GM23338 (cell line): ENCODE results near the gene PARD3. TPM values are rescaled to one million over a fixed set of nuclear protein-coding genes. Genes with fewer than 3 reads are reported as not detected.

Experiments
- ATAC-seq: fragments of 200-7000 bp; cut with Tn5 transposase; 3 replicates; pipeline ENCODE4 v1.9.1; 2020
- DNase-seq: peaks from one replicate; pipeline ENCODE4 v3.0.0-alpha.2; 2015; ENCODE audit warnings: low spot score
- H2AFZ ChIP-seq: fragments of 200-600 bp; sonication (generic); 2 replicates; pipeline ENCODE4 v1.8.0; 2016; ENCODE audit warnings: antibody characterized with exemption, mild to moderate bottlenecking, moderate library complexity
- H3F3A ChIP-seq: fragments of 200-600 bp; sonication (generic); replicated peaks from 2 replicates; pipeline ENCODE4 v1.8.0; 2017; ENCODE audit warnings: antibody characterized with exemption, mixed run types, low read depth
- H3K27ac ChIP-seq: fragments of 200-600 bp; sonication (generic); 2 replicates; pipeline ENCODE4 v1.6.1; 2016; ENCODE audit warnings: low read depth
- H3K27me3 ChIP-seq: fragments of 200-600 bp; sonication (generic); 2 replicates; pipeline ENCODE4 v1.8.0; 2016; ENCODE audit warnings: mild to moderate bottlenecking, mixed run types, moderate library complexity; ENCODE audit not compliant: insufficient read depth
- H3K36me3 ChIP-seq: fragments of 200-600 bp; sonication (generic); 2 replicates; pipeline ENCODE4 v1.8.0; 2016; ENCODE audit warnings: mild to moderate bottlenecking; ENCODE audit not compliant: insufficient read depth
- H3K4me1 ChIP-seq: fragments of 200-600 bp; sonication (generic); 2 replicates; pipeline ENCODE4 v1.8.0; 2016; ENCODE audit warnings: mild to moderate bottlenecking, moderate library complexity; ENCODE audit not compliant: insufficient read depth
- H3K4me2 ChIP-seq: fragments of 200-600 bp; sonication (generic); 2 replicates; pipeline ENCODE4 v1.7.1; 2017; ENCODE audit warnings: mixed run types
- H3K4me3 ChIP-seq: fragments of 200-600 bp; sonication (generic); 2 replicates; pipeline ENCODE4 v1.6.1; 2016; ENCODE audit warnings: mixed run types
- H3K79me2 ChIP-seq: fragments of 200-600 bp; sonication (generic); replicated peaks from 2 replicates; pipeline ENCODE4 v1.8.0; 2017; ENCODE audit warnings: mild to moderate bottlenecking; ENCODE audit not compliant: insufficient read depth
- H3K9me2 ChIP-seq: fragments of 200-600 bp; sonication (generic); 2 replicates; pipeline ENCODE4 v1.8.0; 2017; ENCODE audit not compliant: insufficient read depth
- H4K20me1 ChIP-seq: fragments of 200-600 bp; sonication (generic); replicated peaks from 2 replicates; pipeline ENCODE4 v1.8.0; 2017; ENCODE audit warnings: mild to moderate bottlenecking; ENCODE audit not compliant: insufficient read depth
- H3K27ac Mint-ChIP-seq: 2 replicates; pipeline ENCODE4 v1.8.0; 2020; ENCODE audit warnings: inconsistent platforms, mild to moderate bottlenecking, moderate library complexity, mixed read lengths
- H3K27me3 Mint-ChIP-seq: 3 replicates; pipeline ENCODE4 v1.8.0; 2022; ENCODE audit warnings: low read depth, mild to moderate bottlenecking, moderate library complexity, mixed read lengths, inconsistent platforms; ENCODE audit not compliant: insufficient read depth, poor library complexity
- H3K36me3 Mint-ChIP-seq: 3 replicates; pipeline ENCODE4 v1.8.0; 2021; ENCODE audit warnings: low read depth, mild to moderate bottlenecking, inconsistent platforms, moderate library complexity, mixed read lengths
- H3K4me1 Mint-ChIP-seq: 3 replicates; pipeline ENCODE4 v1.8.0; 2020; ENCODE audit warnings: mild to moderate bottlenecking, inconsistent platforms, mixed read lengths
- H3K4me3 Mint-ChIP-seq: 3 replicates; pipeline ENCODE4 v1.8.0; 2021; ENCODE audit warnings: moderate library complexity, mild to moderate bottlenecking, inconsistent platforms, mixed read lengths
- H3K9me3 Mint-ChIP-seq: 3 replicates; pipeline ENCODE4 v1.8.0; 2020; ENCODE audit warnings: moderate library complexity, mild to moderate bottlenecking, inconsistent platforms, mixed read lengths
- CREB1 ChIP-seq: fragments of 250-450 bp; sonication (Bioruptor Pico); IDR thresholded peaks from 2 replicates; pipeline ENCODE4 v1.5.0; 2020; ENCODE audit warnings: low read depth, mild to moderate bottlenecking, moderate library complexity
- CTCF ChIP-seq, 2 experiments: fragments of 200-600 bp in 1 of 2; sonication (generic) in 1 of 2; conservative IDR thresholded peaks; 2 replicates each; pipeline versions ENCODE4 v1.5.1 to v1.6.1; 2016 to 2017; ENCODE audit warnings: antibody characterized with exemption in 2 of 2, low read depth in 2 of 2, mild to moderate bottlenecking in 2 of 2, moderate library complexity in 1 of 2
- ETS1 ChIP-seq: IDR thresholded peaks from 2 replicates; pipeline ENCODE4 v1.6.1; 2016; ENCODE audit warnings: antibody characterized with exemption
- EZH2 ChIP-seq: fragments of 200-600 bp; sonication (generic); IDR thresholded peaks from one replicate; pipeline ENCODE4 v1.8.0; 2017; ENCODE audit warnings: antibody characterized with exemption, mild to moderate bottlenecking, low read depth; ENCODE audit not compliant: unreplicated experiment
- JUNB ChIP-seq: IDR thresholded peaks from one replicate; pipeline ENCODE4 v1.6.1; 2016; ENCODE audit warnings: antibody characterized with exemption; ENCODE audit not compliant: unreplicated experiment
- REST ChIP-seq: IDR thresholded peaks from one replicate; pipeline ENCODE4 v1.6.1; 2018; ENCODE audit warnings: antibody characterized with exemption; ENCODE audit not compliant: unreplicated experiment
- ZNF331 ChIP-seq: fragments of 250-450 bp; sonication (Bioruptor Pico); IDR thresholded peaks from 2 replicates; pipeline ENCODE4 v1.5.0; 2020; ENCODE audit warnings: low read depth, mild to moderate bottlenecking, moderate library complexity
- polyA plus RNA-seq: library from polyadenylated mRNA; unstranded; fragments of >200 nt; fragmentation: Nextera tagmentation; extraction: Ambion mirVana; gene quantifications from 2 replicates; pipeline ENCODE4 v1.2.1, GENCODE V29; 2016
- total RNA-seq: library from RNA; depleted of rRNA; stranded (reverse); fragments of >200 nt; shearing (Covaris generic); gene quantifications from 2 replicates; pipeline ENCODE4 v1.2.3, GENCODE V29; 2014

Gene PARD3
- total and polyA plus RNA-seq, 2 experiments from 2014 or later, result 30.2 to 51.4 TPM

GRCh38 chr10:34489973-34490745, 324.9 kb downstream of the PARD3 start:
- Histone ChIP-seq H4K20me1 (no peaks in the 10 kb centered on the region), H3K27me3 (no peaks in the 10 kb centered on the region), H3F3A (no peaks in the 10 kb centered on the region), H3K79me2 (no peaks in the 10 kb centered on the region; the same call in 1 of the 2 replicates), H3K4me1 (peaks cover 12% of the 10 kb centered on the region), H3K36me3 (no peaks in the 10 kb centered on the region), H2AFZ (no peak overlapping the region), H3K4me2 (no peak overlapping the region), H3K27ac (no peak overlapping the region), H3K9me2 (no peaks in the 10 kb centered on the region), H3K4me3 (no peak overlapping the region)
- DNase-seq (no peak), ATAC-seq (no peak)
- TF ChIP-seq JUNB (no peak), EZH2 (no peak), ETS1 (no peak), REST (no peak)
- Mint-ChIP-seq H3K27ac (no peak overlapping the region), H3K27me3 (peaks cover 2% of the 10 kb centered on the region), H3K4me3 (no peak overlapping the region), H3K9me3 (no peaks in the 10 kb centered on the region), H3K4me1 (peaks cover 27% of the 10 kb centered on the region), H3K36me3 (no peaks in the 10 kb centered on the region)

- Histone ChIP-seq H3K4me3 (no peak overlapping the region), H3K27ac (no peak overlapping the region), H3F3A (no peaks in the 10 kb centered on the region), H3K27me3 (no peaks in the 10 kb centered on the region), H3K79me2 (no peaks in the 10 kb centered on the region; the same call in 1 of the 2 replicates), H3K4me1 (peaks cover 11% of the 10 kb centered on the region), H4K20me1 (no peaks in the 10 kb centered on the region), H2AFZ (no peak overlapping the region), H3K36me3 (no peaks in the 10 kb centered on the region), H3K4me2 (no peak overlapping the region), H3K9me2 (no peaks in the 10 kb centered on the region)
- no peak overlapping the region for H3K27ac Mint-ChIP-seq
- H3K9me3 Mint-ChIP-seq, result no peaks in the 10 kb centered on the region
- peaks cover 28% of the 10 kb centered on the region for H3K4me1 Mint-ChIP-seq
- H3K36me3 Mint-ChIP-seq, result no peaks in the 10 kb centered on the region; the same call in 2 of the 3 replicates
- no peak for ATAC-seq
- no peak for DNase-seq
- H3K4me3 Mint-ChIP-seq, result no peak overlapping the region
- peaks cover 2% of the 10 kb centered on the region for H3K27me3 Mint-ChIP-seq
- TF ChIP-seq ETS1 (no peak), CREB1 (CRISPR knock-in tag) (no peak), CTCF (conservative IDR thresholded peaks at IDR 0.05; ENCODE audit: low read depth in 2 of 2) (no peak), JUNB (no peak), ZNF331 (CRISPR knock-in tag) (no peak)
Measured at GRCh38 chr10:34489411-34489810, 325.7 kb downstream of the PARD3 start.
